Measurements from ENCODE around the gene OR56A3. TPM values are rescaled to one million over a fixed set of nuclear protein-coding genes. Genes with fewer than 3 reads are reported as not detected.

OR56A3 gene
- total RNA-seq, 1 experiment from 2014 or later = not detected

DNA sequence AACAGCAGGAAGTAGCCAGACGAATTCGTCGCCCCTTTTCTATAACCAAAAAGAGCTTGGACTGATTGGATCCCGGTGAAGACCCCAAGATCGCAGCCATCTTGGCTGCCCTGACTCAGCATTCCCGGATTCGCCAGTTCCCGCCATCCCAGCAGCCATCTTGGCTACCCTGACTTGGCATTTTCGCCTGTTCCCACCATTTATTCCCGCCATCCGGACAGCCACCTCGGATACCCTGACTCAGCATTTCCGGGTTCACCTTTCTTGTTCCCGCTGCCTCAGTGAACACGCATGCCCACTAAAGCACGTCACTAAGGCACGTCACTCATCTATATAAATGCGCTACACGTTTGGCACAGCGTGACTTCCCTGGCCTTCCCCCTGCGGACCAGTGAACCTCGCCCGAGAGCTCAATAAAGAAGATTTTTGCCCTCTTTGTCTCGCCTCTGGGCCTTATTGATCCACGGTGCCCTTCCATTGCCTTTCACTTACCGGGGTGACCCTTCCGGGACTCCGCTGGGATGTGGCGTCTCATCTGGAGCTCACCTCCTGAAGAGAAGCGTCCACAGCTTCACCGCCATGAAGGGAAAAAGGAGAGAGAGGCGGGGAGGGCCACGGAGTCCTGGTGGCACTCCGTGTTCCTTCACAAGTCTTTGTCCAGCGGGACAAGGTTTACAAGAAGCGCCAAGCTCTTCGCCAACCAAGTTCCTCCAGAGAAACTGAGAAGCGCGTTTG lies 4.0 kb upstream of the OR56A3 start:
- CTCF ChIA-PET = no interaction called here
- Histone ChIP-seq H3K9me2 (ENCODE audit: insufficient read depth) (no peaks in the 10 kb centered on the region), H3K4me2 (ENCODE audit: low read length) (no peak overlapping the region), H3K9me3 (ENCODE audit: control insufficient read depth in 1 of 2, insufficient read depth in 1 of 2, low read depth in 1 of 2, low read length in 2 of 2) (no peaks in the 10 kb centered on the region), H3K27me3 (ENCODE audit: insufficient read depth, low read length) (peaks cover 27% of the 10 kb centered on the region), H2AFZ (ENCODE audit: low read depth, low read length, poor library complexity, severe bottlenecking) (no peak overlapping the region), H3K27ac (ENCODE audit: low read depth, low read length) (no peak overlapping the region), H3K79me2 (ENCODE audit: insufficient read depth, low read length) (no peaks in the 10 kb centered on the region), H3K4me1 (ENCODE audit: control insufficient read depth in 1 of 2, insufficient read depth in 2 of 2, low read length in 2 of 2) (no peaks in the 10 kb centered on the region), H3K9ac (ENCODE audit: low read length) (no peak overlapping the region), H3K4me3 (replicated peaks in 1 of 2; ENCODE audit: low read depth in 1 of 2, low read length in 2 of 2) (no peak overlapping the region), H3K36me3 (ENCODE audit: control insufficient read depth in 1 of 2, insufficient read depth in 2 of 2, low read length in 2 of 2) (no peaks in the 10 kb centered on the region), H4K20me1 (ENCODE audit: insufficient read depth) (no peaks in the 10 kb centered on the region)
- POLR2A ChIA-PET = no interaction called here
- no TSS peak for BruUV-seq (replicated peaks)
- intact Hi-C loops (cut with micrococcal nuclease) = no loop called here
- RAD21 ChIA-PET (ENCODE audit: low non-redundant PET in 1 of 2, low total read pairs in 2 of 2, uncharacterized antibody in 2 of 2, unreplicated experiment in 2 of 2) = no interaction called here
- TF ChIP-seq, protein P1, sequence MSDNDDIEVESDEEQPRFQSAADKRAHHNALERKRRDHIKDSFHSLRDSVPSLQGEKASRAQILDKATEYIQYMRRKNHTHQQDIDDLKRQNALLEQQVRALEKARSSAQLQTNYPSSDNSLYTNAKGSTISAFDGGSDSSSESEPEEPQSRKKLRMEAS (IDR thresholded peaks at IDR 0.05) = no peak
- no peak for TF ChIP-seq POLR2A (IDR thresholded peaks at IDR 0.05; ENCODE audit: borderline replicate concordance, extremely low read depth, insufficient read depth, insufficient read length)
- TF ChIP-seq, protein P2, sequence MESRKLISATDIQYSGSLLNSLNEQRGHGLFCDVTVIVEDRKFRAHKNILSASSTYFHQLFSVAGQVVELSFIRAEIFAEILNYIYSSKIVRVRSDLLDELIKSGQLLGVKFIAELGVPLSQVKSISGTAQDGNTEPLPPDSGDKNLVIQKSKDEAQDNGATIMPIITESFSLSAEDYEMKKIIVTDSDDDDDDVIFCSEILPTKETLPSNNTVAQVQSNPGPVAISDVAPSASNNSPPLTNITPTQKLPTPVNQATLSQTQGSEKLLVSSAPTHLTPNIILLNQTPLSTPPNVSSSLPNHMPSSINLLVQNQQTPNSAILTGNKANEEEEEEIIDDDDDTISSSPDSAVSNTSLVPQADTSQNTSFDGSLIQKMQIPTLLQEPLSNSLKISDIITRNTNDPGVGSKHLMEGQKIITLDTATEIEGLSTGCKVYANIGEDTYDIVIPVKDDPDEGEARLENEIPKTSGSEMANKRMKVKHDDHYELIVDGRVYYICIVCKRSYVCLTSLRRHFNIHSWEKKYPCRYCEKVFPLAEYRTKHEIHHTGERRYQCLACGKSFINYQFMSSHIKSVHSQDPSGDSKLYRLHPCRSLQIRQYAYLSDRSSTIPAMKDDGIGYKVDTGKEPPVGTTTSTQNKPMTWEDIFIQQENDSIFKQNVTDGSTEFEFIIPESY (IDR thresholded peaks at IDR 0.05; ENCODE audit: extremely low read depth, insufficient replicate concordance, low read length) = no peak
- TF ChIP-seq JUND (IDR thresholded peaks at IDR 0.05) = no peak
- TF ChIP-seq SIN3A (IDR thresholded peaks at IDR 0.05; ENCODE audit: low read depth) = no peak
- no peak for TF ChIP-seq EZH2 (IDR thresholded peaks at IDR 0.05)
- no peak for TF ChIP-seq POLR2AphosphoS5 (IDR thresholded peaks at IDR 0.05; ENCODE audit: low read depth, low read length)
- TF ChIP-seq CEBPB (IDR thresholded peaks at IDR 0.05; ENCODE audit: low read depth) = no peak
- TF ChIP-seq ZNF274 (IDR thresholded peaks at IDR 0.05; ENCODE audit: low read depth, low read length) = no peak
- no peak for TF ChIP-seq FOSL1 (IDR thresholded peaks at IDR 0.05; ENCODE audit: low read depth)
- TF ChIP-seq EGR1 (IDR thresholded peaks at IDR 0.05; ENCODE audit: low read depth) = no peak
- no peak for TF ChIP-seq EZH2phosphoT487 (IDR thresholded peaks at IDR 0.05; ENCODE audit: borderline replicate concordance)
- no peak for TF ChIP-seq ELF1 (IDR thresholded peaks at IDR 0.05; ENCODE audit: borderline replicate concordance, low read depth)
- TF ChIP-seq SRF (IDR thresholded peaks at IDR 0.05; ENCODE audit: low read depth) = no peak
- no peak for TF ChIP-seq SP1 (IDR thresholded peaks at IDR 0.05; ENCODE audit: low read depth)
- TF ChIP-seq, protein P3, sequence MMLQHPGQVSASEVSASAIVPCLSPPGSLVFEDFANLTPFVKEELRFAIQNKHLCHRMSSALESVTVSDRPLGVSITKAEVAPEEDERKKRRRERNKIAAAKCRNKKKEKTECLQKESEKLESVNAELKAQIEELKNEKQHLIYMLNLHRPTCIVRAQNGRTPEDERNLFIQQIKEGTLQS (IDR thresholded peaks at IDR 0.05) = no peak
- TF ChIP-seq ZFX (IDR thresholded peaks at IDR 0.05) = no peak
- no peak for TF ChIP-seq YY1 (IDR thresholded peaks at IDR 0.05; ENCODE audit: extremely low read depth, insufficient replicate concordance, low read depth, low read length)
- ATAC-seq = no peak
- DNase-seq (ENCODE audit: low read depth, low spot score) = no peak
